ENCODE data around the gene CAPN11. TPM values are rescaled to one million over a fixed set of nuclear protein-coding genes. Genes with fewer than 3 reads are reported as not detected.
A peak's percentile ranks its signal among the peaks of the same experiment; 100 is the strongest.
"Not testable (repeated sequence)": the region's sequence is repeated elsewhere in the genome, so short reads cannot be mapped to it uniquely, and the experiment has no call there.

CAPN11 gene
- total RNA-seq, 1 donor from 2014 or later: not detected

- DNase-seq (ENCODE audit: low spot score in 2 of 2) (no peak), FAIRE-seq (no peak)
Measured at GRCh38 chr6:44129841-44130322, 28.7 kb upstream of the CAPN11 start.

- no peak for FAIRE-seq
- no peak for DNase-seq (ENCODE audit: low spot score in 2 of 2)
Measured at GRCh38 chr6:44131892-44132291, 26.7 kb upstream of the CAPN11 start.

GRCh38 chr6:44132476-44132875, 26.1 kb upstream of the CAPN11 start:
- FAIRE-seq (no peak), DNase-seq (ENCODE audit: low spot score in 2 of 2) (no peak)

GRCh38 chr6:44133003-44133931, 25.4 kb upstream of the CAPN11 start:
- FAIRE-seq (no peak), DNase-seq (ENCODE audit: low spot score in 2 of 2) (peak; percentile 67)

- FAIRE-seq: no peak
- no peak for DNase-seq (ENCODE audit: low spot score in 2 of 2)
Measured at GRCh38 chr6:44133981-44134711, 24.5 kb upstream of the CAPN11 start.

GRCh38 chr6:44135173-44135758, 23.4 kb upstream of the CAPN11 start:
- DNase-seq (ENCODE audit: low spot score in 2 of 2) (no peak), FAIRE-seq (no peak)

- no peak for DNase-seq (ENCODE audit: low spot score in 2 of 2)
- no peak for FAIRE-seq
Measured at GRCh38 chr6:44135875-44136274, 22.7 kb upstream of the CAPN11 start.

- FAIRE-seq: no peak
- DNase-seq (ENCODE audit: low spot score in 2 of 2): no peak
Measured at GRCh38 chr6:44138717-44139350, 19.8 kb upstream of the CAPN11 start.

- FAIRE-seq: no peak
- no peak for DNase-seq (ENCODE audit: low spot score in 2 of 2)
Measured at GRCh38 chr6:44139351-44139743, 19.3 kb upstream of the CAPN11 start.

GRCh38 chr6:44142835-44143234, 15.8 kb upstream of the CAPN11 start:
- no peak for DNase-seq (ENCODE audit: low spot score in 2 of 2)
- no peak for FAIRE-seq

GRCh38 chr6:44143731-44144130, 14.9 kb upstream of the CAPN11 start:
- no peak for DNase-seq (ENCODE audit: low spot score in 2 of 2)
- no peak for FAIRE-seq

GRCh38 chr6:44144536-44144935, 14.1 kb upstream of the CAPN11 start:
- DNase-seq (ENCODE audit: low spot score in 2 of 2); FAIRE-seq: not testable (repeated sequence)

GRCh38 chr6:44145839-44146238, 12.8 kb upstream of the CAPN11 start:
- FAIRE-seq (no peak), DNase-seq (ENCODE audit: low spot score in 2 of 2) (no peak)

- DNase-seq (ENCODE audit: low spot score in 2 of 2) (no peak), FAIRE-seq (no peak)
Measured at GRCh38 chr6:44146685-44147084, 11.9 kb upstream of the CAPN11 start.

GRCh38 chr6:44147256-44147655, 11.4 kb upstream of the CAPN11 start:
- no peak for DNase-seq (ENCODE audit: low spot score in 2 of 2)
- FAIRE-seq: no peak

GRCh38 chr6:44148306-44148705, 10.3 kb upstream of the CAPN11 start:
- no peak for DNase-seq (ENCODE audit: low spot score in 2 of 2)
- no peak for FAIRE-seq

GRCh38 chr6:44149369-44150012, 9.1 kb upstream of the CAPN11 start:
- no peak for FAIRE-seq
- no peak for DNase-seq (ENCODE audit: low spot score in 2 of 2)

GRCh38 chr6:44150317-44150917, 8.2 kb upstream of the CAPN11 start:
- FAIRE-seq (no peak), DNase-seq (ENCODE audit: low spot score in 2 of 2) (no peak)

GRCh38 chr6:44151348-44152108, 7.1 kb upstream of the CAPN11 start:
- FAIRE-seq (no peak), DNase-seq (ENCODE audit: low spot score in 2 of 2) (peak; percentile 74 to 87)

Measured in frontal cortex (tissue), 4 donors.